ENCODE results near the gene IL18BP.

The IL18BP gene

GRCh38 chr11:72041364-72042063 is 42.8 kb downstream of the IL18BP start:
- Mint-ChIP-seq H3K27ac (no peak overlapping the region), H3K27me3 (no peaks in the 10 kb centered on the region), H3K9me3 (no peaks in the 10 kb centered on the region), H3K4me1 (peaks cover 39% of the 10 kb centered on the region), H3K4me3 (no peak overlapping the region)
- peak; percentile 65 for ATAC-seq
- DNase-seq, result peak; percentile 41 to 48

GRCh38 chr11:72042064-72042745 is 43.5 kb downstream of the IL18BP start:
- peak overlapping the region in 1 of 2 donors; percentile 8 for H3K27ac Mint-ChIP-seq
- H3K4me3 Mint-ChIP-seq, result no peak overlapping the region
- no peaks in the 10 kb centered on the region for H3K9me3 Mint-ChIP-seq
- peaks cover 32% of the 10 kb centered on the region for H3K4me1 Mint-ChIP-seq
- DNase-seq, result no peak
- H3K27me3 Mint-ChIP-seq, result no peaks in the 10 kb centered on the region
- ATAC-seq, result peak; percentile 2

- no peaks in the 10 kb centered on the region for H3K27me3 Mint-ChIP-seq
- ATAC-seq, result no peak
- H3K4me3 Mint-ChIP-seq, result no peak overlapping the region
- H3K9me3 Mint-ChIP-seq, result no peaks in the 10 kb centered on the region
- no peak for DNase-seq
- H3K4me1 Mint-ChIP-seq, result peaks cover 31% of the 10 kb centered on the region
- H3K27ac Mint-ChIP-seq, result peak overlapping the region in 1 of 2 donors; percentile 12
These were observed 47.1 kb downstream of the IL18BP start for GRCh38 chr11:72045849-72046248.

GRCh38 chr11:72048766-72049460 is 50.2 kb downstream of the IL18BP start:
- no peak overlapping the region for H3K4me3 Mint-ChIP-seq
- DNase-seq (no peak), ATAC-seq (no peak)
- no peak overlapping the region for H3K27ac Mint-ChIP-seq
- H3K9me3 Mint-ChIP-seq, result no peaks in the 10 kb centered on the region
- H3K27me3 Mint-ChIP-seq, result no peaks in the 10 kb centered on the region
- H3K4me1 Mint-ChIP-seq, result peaks cover 8% of the 10 kb centered on the region
